Coronary artery (tissue), 2 donors: ENCODE results near the gene CENPU.

Experiments used
- DNase-seq: peaks from one replicate; pipeline ENCODE4 v3.0.0-alpha.2; 2017; ENCODE audit warnings: low spot score
- H3K27ac ChIP-seq, 2 donors: fragments of 200-600 bp; sonication (generic); one replicate each; pipeline ENCODE4 v1.5.1; 2016 to 2019
- H3K4me3 ChIP-seq: fragments of 200-600 bp; sonication (generic); 2 replicates; pipeline ENCODE4 v1.5.1; 2016; ENCODE audit warnings: mild to moderate bottlenecking, moderate library complexity
- TF ChIP-seq, protein P1 (sequence below): fragments of 200-600 bp; sonication (generic); IDR thresholded peaks from one replicate; pipeline ENCODE4 v1.5.1; 2019; ENCODE audit warnings: antibody characterized with exemption

CENPU gene

DNA sequence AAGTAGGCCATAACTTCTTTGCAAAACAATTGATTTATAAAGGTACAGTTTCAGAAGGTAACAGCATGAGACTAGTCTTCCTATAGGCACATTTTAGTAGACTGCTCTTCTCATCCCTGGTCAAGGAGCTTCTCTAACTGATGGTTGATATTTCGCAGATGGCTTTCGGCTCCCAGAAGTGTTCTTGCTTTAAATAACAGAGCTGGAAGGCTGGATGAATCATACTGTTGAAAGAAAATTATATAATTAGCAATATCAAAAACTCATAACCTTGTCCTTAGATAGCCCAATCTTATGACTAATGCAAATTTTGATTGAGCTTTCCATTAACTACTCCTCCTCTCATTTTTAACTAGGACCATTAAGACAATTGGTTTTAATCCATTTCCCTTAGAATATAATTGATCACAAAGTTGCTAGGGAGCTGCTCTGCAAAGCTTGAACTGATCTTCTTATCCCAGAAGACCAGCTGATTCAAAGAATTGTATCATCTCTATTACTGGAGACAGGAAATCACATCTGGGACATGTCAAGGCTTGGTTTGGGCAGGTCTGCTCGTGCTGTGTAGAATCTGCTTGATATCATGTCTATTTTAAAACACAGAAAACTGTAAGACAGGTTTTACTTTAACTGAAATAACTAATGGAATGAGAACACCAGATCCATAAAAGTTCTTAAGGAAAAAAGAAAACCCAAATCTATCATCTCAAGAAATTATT lies 38.6 kb downstream of the CENPU start:
- Histone ChIP-seq H3K27ac (no peak overlapping the region), H3K4me3 (no peak overlapping the region)
- DNase-seq, result no peak
- TF ChIP-seq, protein P1, sequence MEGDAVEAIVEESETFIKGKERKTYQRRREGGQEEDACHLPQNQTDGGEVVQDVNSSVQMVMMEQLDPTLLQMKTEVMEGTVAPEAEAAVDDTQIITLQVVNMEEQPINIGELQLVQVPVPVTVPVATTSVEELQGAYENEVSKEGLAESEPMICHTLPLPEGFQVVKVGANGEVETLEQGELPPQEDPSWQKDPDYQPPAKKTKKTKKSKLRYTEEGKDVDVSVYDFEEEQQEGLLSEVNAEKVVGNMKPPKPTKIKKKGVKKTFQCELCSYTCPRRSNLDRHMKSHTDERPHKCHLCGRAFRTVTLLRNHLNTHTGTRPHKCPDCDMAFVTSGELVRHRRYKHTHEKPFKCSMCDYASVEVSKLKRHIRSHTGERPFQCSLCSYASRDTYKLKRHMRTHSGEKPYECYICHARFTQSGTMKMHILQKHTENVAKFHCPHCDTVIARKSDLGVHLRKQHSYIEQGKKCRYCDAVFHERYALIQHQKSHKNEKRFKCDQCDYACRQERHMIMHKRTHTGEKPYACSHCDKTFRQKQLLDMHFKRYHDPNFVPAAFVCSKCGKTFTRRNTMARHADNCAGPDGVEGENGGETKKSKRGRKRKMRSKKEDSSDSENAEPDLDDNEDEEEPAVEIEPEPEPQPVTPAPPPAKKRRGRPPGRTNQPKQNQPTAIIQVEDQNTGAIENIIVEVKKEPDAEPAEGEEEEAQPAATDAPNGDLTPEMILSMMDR, result no peak

DNA sequence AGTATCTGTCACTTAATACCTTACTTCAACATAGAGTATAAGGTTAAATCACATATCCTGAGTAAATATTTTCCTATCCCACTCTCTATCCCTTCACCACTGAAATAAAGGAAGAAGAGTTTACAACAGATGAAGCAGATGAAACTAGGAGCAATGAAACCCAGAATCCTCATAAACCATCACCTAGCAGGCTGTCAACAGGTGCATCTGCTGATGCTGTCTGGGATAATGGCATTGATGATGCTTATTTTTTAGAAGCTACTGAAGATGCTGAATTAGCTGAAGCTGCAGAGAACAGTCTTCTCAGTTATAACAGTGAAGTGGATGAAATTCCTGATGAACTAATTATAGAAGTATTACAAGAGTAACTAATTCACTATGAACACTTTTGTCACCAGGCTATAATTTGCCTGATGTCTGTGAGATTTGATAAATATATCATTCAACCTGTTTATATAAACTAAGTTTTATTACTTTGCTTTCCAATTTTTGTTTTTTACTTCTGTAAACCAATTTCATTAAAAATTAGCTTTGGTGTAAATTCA lies 39.4 kb downstream of the CENPU start:
- Histone ChIP-seq H3K27ac (no peak overlapping the region), H3K4me3 (no peak overlapping the region)
- DNase-seq, result no peak
- TF ChIP-seq, protein P1, result no peak

DNA sequence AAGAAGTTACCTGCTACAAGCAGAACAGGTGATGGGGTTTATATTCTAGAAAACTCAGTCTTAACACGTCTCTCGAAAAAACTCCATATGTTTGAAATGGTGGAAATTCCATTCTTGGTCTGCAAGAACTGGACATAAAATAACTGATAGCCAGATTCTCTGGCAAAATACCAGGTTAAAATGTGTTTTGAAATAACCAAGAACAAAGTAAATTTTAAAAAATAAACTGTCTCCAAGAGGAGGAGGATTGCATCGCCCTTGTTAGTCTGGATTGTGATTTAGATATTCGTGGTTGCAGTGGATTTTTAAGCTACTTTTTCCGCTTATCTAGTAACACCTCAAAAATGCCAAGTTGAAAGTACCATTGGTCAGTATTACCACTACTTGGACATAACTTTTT lies 40.8 kb downstream of the CENPU start:
- Histone ChIP-seq H3K4me3 (no peak overlapping the region), H3K27ac (no peak overlapping the region)
- no peak for DNase-seq
- TF ChIP-seq, protein P1, result no peak

DNA sequence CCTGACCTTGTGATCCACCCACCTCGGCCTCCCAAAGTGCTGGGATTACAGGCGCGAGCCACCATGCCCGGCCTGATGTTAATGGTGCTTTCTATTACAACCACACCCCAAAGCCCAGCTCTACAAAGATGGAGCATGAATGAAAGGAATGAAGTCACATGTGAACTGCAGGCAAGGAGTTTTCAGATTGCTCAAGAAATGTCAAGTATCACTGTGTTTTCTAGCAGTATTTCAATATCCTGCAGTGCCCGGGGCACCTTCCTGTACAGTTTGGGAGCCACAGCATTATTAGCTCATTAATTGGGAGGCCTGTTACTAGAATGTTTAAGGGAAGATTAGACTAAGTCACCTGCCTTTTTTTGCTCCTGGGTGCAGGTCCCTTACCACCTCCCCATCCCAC lies 44.2 kb downstream of the CENPU start:
- TF ChIP-seq, protein P1, result no peak
- DNase-seq, result no peak
- no peak overlapping the region for H3K27ac ChIP-seq
- H3K4me3 ChIP-seq, result no peak overlapping the region

DNA sequence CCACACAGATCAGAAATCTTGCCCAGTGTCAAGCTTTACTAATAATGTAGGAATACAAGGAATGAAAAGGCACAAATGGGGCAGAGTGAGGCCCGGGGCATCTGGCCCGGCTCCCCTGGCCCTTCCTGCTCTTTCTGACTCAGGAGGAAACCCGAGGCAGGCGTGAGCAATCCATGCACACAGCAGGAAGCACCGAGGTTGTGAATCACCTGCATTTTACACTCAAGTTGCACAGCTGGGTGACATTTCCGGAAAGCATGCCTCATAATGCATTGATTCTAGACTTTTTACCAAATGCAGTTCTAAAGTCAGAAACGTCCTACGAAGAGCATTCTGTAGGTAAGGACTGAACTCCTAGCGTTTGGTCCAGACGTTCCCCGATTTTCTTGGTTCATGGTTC lies 45.4 kb downstream of the CENPU start:
- Histone ChIP-seq H3K27ac (no peak overlapping the region), H3K4me3 (no peak overlapping the region)
- no peak for DNase-seq
- TF ChIP-seq, protein P1, result no peak

DNA sequence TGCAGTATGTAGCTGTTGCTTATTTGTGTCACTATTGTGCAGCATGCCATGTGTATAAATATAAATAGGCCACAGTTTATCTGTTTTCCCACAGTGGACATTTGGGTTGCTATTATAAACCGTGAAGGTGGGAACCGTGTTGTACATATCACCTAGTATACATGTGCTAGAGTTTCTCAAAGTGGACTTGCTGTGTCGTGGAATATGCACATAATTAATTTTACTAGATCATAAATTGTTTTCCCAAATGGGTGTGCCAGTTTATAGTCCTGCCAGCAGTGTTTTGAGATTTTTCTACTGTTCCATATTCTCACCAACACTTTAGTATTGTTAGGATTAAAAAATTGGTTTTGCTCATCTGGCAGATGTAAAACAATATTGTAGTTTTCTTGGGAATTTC lies 45.9 kb downstream of the CENPU start:
- no peak overlapping the region for H3K4me3 ChIP-seq
- DNase-seq, result no peak

More for the DNA sequence above, 45.9 kb downstream of the CENPU start:
- H3K27ac ChIP-seq, result no peak overlapping the region
- TF ChIP-seq, protein P1, result no peak
